ENCODE data around the gene SCAPER.

The SCAPER gene

GRCh38 chr15:76346669-76347481 lies 558.3 kb downstream of the SCAPER start:
- DNase-seq, result no peak

GRCh38 chr15:76345880-76346668 lies 559.1 kb downstream of the SCAPER start:
- no peak for DNase-seq

- no peak for DNase-seq
Observed at GRCh38 chr15:76345583-76345879, 559.6 kb downstream of the SCAPER start.

GRCh38 chr15:76344893-76345582 lies 560.1 kb downstream of the SCAPER start:
- no peak for DNase-seq

- DNase-seq, result no peak
Observed at GRCh38 chr15:76343313-76343996, 561.7 kb downstream of the SCAPER start.

- DNase-seq, result peak in 1 of 5 donors; percentile 37
Observed at GRCh38 chr15:76342382-76343201, 562.5 kb downstream of the SCAPER start.

GRCh38 chr15:76342058-76342381 lies 563.1 kb downstream of the SCAPER start:
- no peak for DNase-seq

GRCh38 chr15:76341366-76342057 lies 563.6 kb downstream of the SCAPER start:
- peak in 1 of 5 donors; percentile 11 for DNase-seq

- peak in 3 of 5 donors; percentile 26 to 67 (median 41) for DNase-seq
Observed at GRCh38 chr15:76340803-76341365, 564.3 kb downstream of the SCAPER start.

GRCh38 chr15:76340198-76340802 lies 564.8 kb downstream of the SCAPER start:
- DNase-seq, result peak in 1 of 5 donors; percentile 45

GRCh38 chr15:76339305-76340197 lies 565.6 kb downstream of the SCAPER start:
- peak in 1 of 5 donors; percentile 49 for DNase-seq

GRCh38 chr15:76338486-76339304 lies 566.4 kb downstream of the SCAPER start:
- DNase-seq, result no peak

GRCh38 chr15:76337696-76338485 lies 567.2 kb downstream of the SCAPER start:
- DNase-seq, result peak in 1 of 5 donors; percentile 43

GRCh38 chr15:76337059-76337695 lies 568.0 kb downstream of the SCAPER start:
- peak in 1 of 5 donors; percentile 54 for DNase-seq

- DNase-seq, result peak in 1 of 5 donors; percentile 97
Observed at GRCh38 chr15:76336254-76337058, 568.7 kb downstream of the SCAPER start, which contains the start of gene ISL2. ISL2 (plus strand) TSS chr15:76336773; CDS start chr15:76336884, 111 bp downstream.

Measured in T-helper 1 cell (primary cell).